IPS-18a (cell line): ENCODE data around the gene ATF1.
A peak's percentile ranks its signal among the peaks of the same experiment; 100 is the strongest.

Experiments
- H3K27ac ChIP-seq: one replicate; pipeline ENCODE4 v1.5.1; 2013; ENCODE audit warnings: low read length
- H3K27me3 ChIP-seq: one replicate; pipeline ENCODE4 v1.6.1; 2013; ENCODE audit warnings: mild to moderate bottlenecking, low read length; ENCODE audit not compliant: control insufficient read depth, insufficient read depth
- H3K36me3 ChIP-seq: one replicate; pipeline ENCODE4 v1.6.1; 2013; ENCODE audit warnings: low read depth, low read length; ENCODE audit not compliant: control insufficient read depth
- H3K4me1 ChIP-seq: one replicate; pipeline ENCODE4 v1.6.1; 2013; ENCODE audit warnings: low read depth, low read length; ENCODE audit not compliant: control insufficient read depth
- H3K4me3 ChIP-seq: one replicate; pipeline ENCODE4 v1.5.1; 2013; ENCODE audit warnings: low read length
- H3K9ac ChIP-seq: one replicate; pipeline ENCODE4 v1.6.1; 2013; ENCODE audit warnings: mild to moderate bottlenecking, low read length, moderate library complexity
- H3K9me3 ChIP-seq: one replicate; pipeline ENCODE4 v1.6.1; 2013; ENCODE audit warnings: low read depth, low read length; ENCODE audit not compliant: control insufficient read depth

Gene ATF1

GRCh38 chr12:50763639-50764285 is at the start of gene ATF1:
Gene ATF1 (plus strand): TSS chr12:50764101. CDS start chr12:50780146, 16,045 bp downstream.
- H3K4me3 ChIP-seq, result peak within 1 kb of the TSS; percentile 87
- H3K27ac ChIP-seq, result peak within 1 kb of the TSS; percentile 87

GRCh38 chr12:50715174-50715573 is 48.7 kb upstream of the ATF1 start:
- Histone ChIP-seq H3K9me3 (no peaks in the 10 kb centered on the region), H3K4me1 (no peaks in the 10 kb centered on the region), H3K9ac (no peak overlapping the region), H3K27me3 (no peaks in the 10 kb centered on the region), H3K4me3 (no peak overlapping the region), H3K36me3 (peaks cover 30% of the 10 kb centered on the region), H3K27ac (no peak overlapping the region)

More at GRCh38 chr12:50763639-50764285, at the start of gene ATF1:
- no peaks in the 10 kb centered on the region for H3K36me3 ChIP-seq
- H3K9me3 ChIP-seq, result no peaks in the 10 kb centered on the region
- H3K4me1 ChIP-seq, result peaks cover 4% of the 10 kb centered on the region
- peak within 1 kb of the TSS; percentile 91 for H3K9ac ChIP-seq
- no peaks in the 10 kb centered on the region for H3K27me3 ChIP-seq

GRCh38 chr12:50718760-50719159 is 45.1 kb upstream of the ATF1 start:
- peaks cover 52% of the 10 kb centered on the region for H3K36me3 ChIP-seq
- H3K4me1 ChIP-seq, result no peaks in the 10 kb centered on the region
- H3K27ac ChIP-seq, result no peak overlapping the region
- no peaks in the 10 kb centered on the region for H3K27me3 ChIP-seq
- H3K9me3 ChIP-seq, result no peaks in the 10 kb centered on the region
- H3K4me3 ChIP-seq, result no peak overlapping the region
- H3K9ac ChIP-seq, result no peak overlapping the region

DNA sequence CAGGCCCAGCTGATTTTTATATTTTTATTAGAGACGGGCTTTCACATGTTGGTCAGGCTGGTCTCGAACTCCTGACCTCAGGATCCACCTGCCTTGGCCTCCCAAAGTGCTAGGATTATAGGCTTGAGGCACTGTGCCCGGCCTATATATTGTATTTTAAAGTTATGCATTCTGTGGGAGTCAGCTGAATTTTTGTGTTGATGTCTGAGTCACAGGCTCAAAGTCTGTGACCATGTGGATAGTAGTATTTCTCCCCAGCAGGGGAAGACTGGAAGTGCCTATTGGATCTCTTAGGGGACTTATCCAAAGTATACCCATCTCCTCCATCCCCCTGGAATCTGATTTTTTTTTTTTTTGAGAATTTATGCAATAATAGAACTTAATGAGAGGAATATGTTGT is 43.8 kb upstream of the ATF1 start:
- Histone ChIP-seq H3K27ac (no peak overlapping the region), H3K4me3 (no peak overlapping the region), H3K9me3 (no peaks in the 10 kb centered on the region), H3K9ac (no peak overlapping the region), H3K4me1 (no peaks in the 10 kb centered on the region), H3K27me3 (no peaks in the 10 kb centered on the region), H3K36me3 (peaks cover 55% of the 10 kb centered on the region)

GRCh38 chr12:50720501-50720900 is 43.4 kb upstream of the ATF1 start:
- no peak overlapping the region for H3K9ac ChIP-seq
- no peak overlapping the region for H3K4me3 ChIP-seq
- H3K27ac ChIP-seq, result no peak overlapping the region
- H3K27me3 ChIP-seq, result no peaks in the 10 kb centered on the region
- no peaks in the 10 kb centered on the region for H3K4me1 ChIP-seq
- peaks cover 53% of the 10 kb centered on the region for H3K36me3 ChIP-seq
- no peaks in the 10 kb centered on the region for H3K9me3 ChIP-seq

DNA sequence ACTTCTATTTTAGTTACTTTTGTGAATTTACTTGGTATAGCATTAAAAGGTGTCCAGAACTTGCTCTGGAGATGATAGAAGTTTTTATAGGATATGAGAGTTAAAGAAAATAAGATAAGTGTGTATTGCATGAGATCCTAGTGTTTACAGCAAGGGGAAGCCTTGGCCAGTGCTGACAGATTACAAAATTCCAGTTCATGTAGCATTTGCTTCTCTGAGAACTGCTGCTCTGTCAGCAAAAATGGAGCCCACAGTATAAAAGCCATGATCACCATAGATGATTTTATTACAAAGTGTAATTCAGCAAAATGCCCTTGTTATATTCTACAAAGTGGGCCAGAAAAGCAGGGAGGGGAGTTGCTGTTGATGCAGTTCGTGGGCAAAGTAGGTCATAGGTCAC is 40.0 kb upstream of the ATF1 start:
- H3K4me3 ChIP-seq, result no peak overlapping the region
- H3K4me1 ChIP-seq, result no peaks in the 10 kb centered on the region
- no peak overlapping the region for H3K9ac ChIP-seq
- H3K9me3 ChIP-seq, result no peaks in the 10 kb centered on the region
- H3K36me3 ChIP-seq, result peaks cover 59% of the 10 kb centered on the region
- H3K27ac ChIP-seq, result no peak overlapping the region
- H3K27me3 ChIP-seq, result no peaks in the 10 kb centered on the region

- Histone ChIP-seq H3K9ac (no peak overlapping the region), H3K27ac (no peak overlapping the region), H3K4me3 (no peak overlapping the region), H3K36me3 (peaks cover 61% of the 10 kb centered on the region), H3K4me1 (no peaks in the 10 kb centered on the region), H3K9me3 (no peaks in the 10 kb centered on the region), H3K27me3 (no peaks in the 10 kb centered on the region)
Measured at GRCh38 chr12:50725011-50725942, 38.6 kb upstream of the ATF1 start.

- peaks cover 52% of the 10 kb centered on the region for H3K36me3 ChIP-seq
- no peaks in the 10 kb centered on the region for H3K9me3 ChIP-seq
- H3K27ac ChIP-seq, result no peak overlapping the region
- no peak overlapping the region for H3K4me3 ChIP-seq
- no peak overlapping the region for H3K9ac ChIP-seq
- H3K4me1 ChIP-seq, result no peaks in the 10 kb centered on the region
- no peaks in the 10 kb centered on the region for H3K27me3 ChIP-seq
Measured at GRCh38 chr12:50727466-50727865, 36.4 kb upstream of the ATF1 start.

- no peak overlapping the region for H3K27ac ChIP-seq
- H3K9me3 ChIP-seq, result no peaks in the 10 kb centered on the region
- peaks cover 43% of the 10 kb centered on the region for H3K36me3 ChIP-seq
- no peaks in the 10 kb centered on the region for H3K4me1 ChIP-seq
- no peaks in the 10 kb centered on the region for H3K27me3 ChIP-seq
- no peak overlapping the region for H3K9ac ChIP-seq
- H3K4me3 ChIP-seq, result no peak overlapping the region
Measured at GRCh38 chr12:50728417-50728816, 35.5 kb upstream of the ATF1 start.

DNA sequence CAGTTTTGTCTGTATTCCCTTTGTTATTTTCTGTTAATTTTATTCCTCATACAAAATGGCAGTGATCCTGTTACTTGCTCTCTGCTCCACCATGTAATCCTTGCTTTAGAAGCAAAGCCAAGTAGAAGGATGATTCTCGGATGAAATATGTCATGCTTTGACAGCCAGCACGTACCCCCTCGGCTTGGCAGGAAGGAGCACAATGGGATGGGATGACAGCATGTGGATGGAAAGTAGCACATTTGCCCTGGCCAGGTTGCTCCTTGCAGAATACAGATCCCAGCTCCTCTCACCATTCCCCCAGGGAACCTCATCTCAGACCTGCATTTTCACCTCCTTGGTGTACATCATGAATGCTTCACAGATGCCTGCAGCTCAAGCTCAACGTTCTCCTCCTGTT is 35.1 kb upstream of the ATF1 start:
- H3K4me3 ChIP-seq, result no peak overlapping the region
- no peak overlapping the region for H3K9ac ChIP-seq
- H3K9me3 ChIP-seq, result no peaks in the 10 kb centered on the region
- no peaks in the 10 kb centered on the region for H3K4me1 ChIP-seq
- H3K36me3 ChIP-seq, result peaks cover 39% of the 10 kb centered on the region
- H3K27ac ChIP-seq, result no peak overlapping the region
- H3K27me3 ChIP-seq, result no peaks in the 10 kb centered on the region

GRCh38 chr12:50732591-50732990 is 31.3 kb upstream of the ATF1 start:
- Histone ChIP-seq H3K9me3 (no peaks in the 10 kb centered on the region), H3K4me1 (no peaks in the 10 kb centered on the region), H3K36me3 (peaks cover 21% of the 10 kb centered on the region), H3K27me3 (no peaks in the 10 kb centered on the region), H3K9ac (no peak overlapping the region), H3K27ac (no peak overlapping the region), H3K4me3 (no peak overlapping the region)
